Mammary epithelial cell (primary cell): ENCODE results near the gene MEIS3.

Experiments used
- CTCF ChIP-seq, 2 donors: IDR thresholded peaks in 1 of 2; conservative IDR thresholded peaks in 1 of 2; 2 replicates each; pipeline ENCODE4 v1.5.1; 2011 to 2012; ENCODE audit warnings: inconsistent platforms in 2 of 2, low read length in 2 of 2, mild to moderate bottlenecking in 2 of 2, control low read depth in 1 of 2, low read depth in 1 of 2; ENCODE audit not compliant: insufficient read depth in 1 of 2; ENCODE audit errors: extremely low read depth in 1 of 2
- EZH2 ChIP-seq: IDR thresholded peaks from 2 replicates; pipeline ENCODE4 v1.6.1; 2012; ENCODE audit warnings: low read length, inconsistent platforms, borderline replicate concordance

- no peak for TF ChIP-seq CTCF (conservative IDR thresholded peaks at IDR 0.05 in 1 of 2, IDR thresholded peaks at IDR 0.05 in 1 of 2; ENCODE audit: extremely low read depth in 1 of 2, insufficient read depth in 1 of 2, low read depth in 1 of 2, low read length in 2 of 2)
- no peak for TF ChIP-seq EZH2
These were observed 24.0 kb upstream of the MEIS3 start for GRCh38 chr19:47443331-47443730.
